DMS79 treated with DMSO at 0.1 percent for 48 hours (cell line): ENCODE results near the gene TMEM41B.

Experiments used
- DNase-seq: peaks from one replicate; lab custom pipeline; 2025; lab: John Stamatoyannopoulos, UW

TMEM41B gene

GRCh38 chr11:9310485-9311090 lies 3.8 kb downstream of the TMEM41B start:
- DNase-seq, result no peak

GRCh38 chr11:9304178-9304577 lies 10.2 kb downstream of the TMEM41B start:
- no peak for DNase-seq

- DNase-seq, result no peak
Observed at GRCh38 chr11:9302448-9302847, 11.9 kb downstream of the TMEM41B start.

- no peak for DNase-seq
Observed at GRCh38 chr11:9301720-9302119, 12.7 kb downstream of the TMEM41B start.

GRCh38 chr11:9293646-9294045 lies 20.7 kb downstream of the TMEM41B start:
- no peak for DNase-seq

GRCh38 chr11:9285850-9286587 lies 28.4 kb downstream of the TMEM41B start:
- no peak for DNase-seq

GRCh38 chr11:9280655-9281301 lies 33.6 kb downstream of the TMEM41B start:
- DNase-seq, result peak; percentile 71

- no peak for DNase-seq
Observed at GRCh38 chr11:9277176-9277575, 37.2 kb downstream of the TMEM41B start.

GRCh38 chr11:9276571-9276970 lies 37.8 kb downstream of the TMEM41B start:
- DNase-seq, result no peak

- DNase-seq, result no peak
Observed at GRCh38 chr11:9274499-9275258, 39.7 kb downstream of the TMEM41B start.

- no peak for DNase-seq
Observed at GRCh38 chr11:9273376-9274336, 40.7 kb downstream of the TMEM41B start.

GRCh38 chr11:9269492-9270013 lies 44.8 kb downstream of the TMEM41B start:
- DNase-seq, result no peak

GRCh38 chr11:9267680-9268079 lies 46.7 kb downstream of the TMEM41B start:
- no peak for DNase-seq

- DNase-seq, result no peak
Observed at GRCh38 chr11:9266926-9267325, 47.5 kb downstream of the TMEM41B start.

- no peak for DNase-seq
Observed at GRCh38 chr11:9266132-9266736, 48.2 kb downstream of the TMEM41B start.

GRCh38 chr11:9265211-9266131 lies 48.9 kb downstream of the TMEM41B start, which contains the start of gene DENND5A:
Gene DENND5A, minus strand, starts transcription at chr11:9265350. Its CDS starts 281 bp downstream, at chr11:9265069.
- peak; percentile 80 for DNase-seq

GRCh38 chr11:9264316-9265210 lies 49.8 kb downstream of the TMEM41B start:
- DNase-seq, result peak; percentile 42

- DNase-seq, result no peak
Observed at GRCh38 chr11:9263840-9264315, 50.5 kb downstream of the TMEM41B start.
